Liver (tissue), 9 donors: ENCODE measurements around the gene AIP. TPM values are rescaled to one million over a fixed set of nuclear protein-coding genes. Genes with fewer than 3 reads are reported as not detected.

Experiments used
- DNase-seq: peaks from one replicate; pipeline ENCODE4 v3.0.0-alpha.2; 2017; ENCODE audit warnings: low spot score
- H3K27ac ChIP-seq, 2 donors: one replicate each; pipeline ENCODE4 v1.7.0; 2013; ENCODE audit warnings: inconsistent platforms in 2 of 2, low read length in 2 of 2, control low read depth in 1 of 2, low read depth in 1 of 2, mild to moderate bottlenecking in 1 of 2
- H3K27me3 ChIP-seq, 4 donors: one replicate each; pipeline versions ENCODE4 v1.6.1 to v1.7.0; 2013; ENCODE audit warnings: low read length in 3 of 4, inconsistent platforms in 1 of 4, mild to moderate bottlenecking in 1 of 4, moderate library complexity in 1 of 4; ENCODE audit not compliant: control insufficient read depth in 4 of 4, insufficient read depth in 4 of 4
- H3K36me3 ChIP-seq, 4 donors: one replicate each; pipeline versions ENCODE4 v1.6.1 to v1.7.0; 2013; ENCODE audit warnings: low read length in 3 of 4, mild to moderate bottlenecking in 3 of 4, low read depth in 1 of 4, moderate library complexity in 1 of 4; ENCODE audit not compliant: control insufficient read depth in 4 of 4, insufficient read depth in 3 of 4
- H3K4me1 ChIP-seq, 4 donors: one replicate each; pipeline versions ENCODE4 v1.6.1 to v1.7.0; 2013; ENCODE audit warnings: low read length in 3 of 4, mild to moderate bottlenecking in 3 of 4, moderate library complexity in 1 of 4; ENCODE audit not compliant: control insufficient read depth in 4 of 4, insufficient read depth in 4 of 4
- H3K4me3 ChIP-seq, 3 donors: one replicate each; pipeline versions ENCODE4 v1.6.1 to v1.7.0; 2013; ENCODE audit warnings: low read length in 3 of 3, control low read depth in 1 of 3, low read depth in 1 of 3, mild to moderate bottlenecking in 1 of 3
- H3K9ac ChIP-seq, 2 donors: one replicate each; pipeline ENCODE4 v1.7.0; 2013; ENCODE audit warnings: low read length in 2 of 2, mild to moderate bottlenecking in 2 of 2, moderate library complexity in 2 of 2, control low read depth in 1 of 2, low read depth in 1 of 2
- H3K9me3 ChIP-seq, 4 donors: one replicate each; pipeline versions ENCODE4 v1.6.1 to v1.7.0; 2013; ENCODE audit warnings: low read length in 3 of 4; ENCODE audit not compliant: control insufficient read depth in 4 of 4
- ATF3 ChIP-seq: IDR thresholded peaks from 2 replicates; pipeline ENCODE4 v1.6.1; 2016; ENCODE audit warnings: antibody characterized with exemption
- CTCF ChIP-seq: fragments of 150-350 bp; IDR thresholded peaks from 2 replicates; pipeline ENCODE4 v1.5.1; 2017; ENCODE audit warnings: improper control_type of control experiment, low read depth, low read length; ENCODE audit not compliant: missing input control
- EGR1 ChIP-seq, 2 donors: IDR thresholded peaks; 2 replicates each; pipeline ENCODE4 v1.6.1; 2016 to 2018; ENCODE audit warnings: antibody characterized with exemption in 2 of 2, low read depth in 2 of 2
- FOXA1 ChIP-seq: IDR thresholded peaks from 2 replicates; pipeline ENCODE4 v1.6.1; 2016; ENCODE audit warnings: antibody characterized with exemption
- FOXA2 ChIP-seq: IDR thresholded peaks from 2 replicates; pipeline ENCODE4 v1.6.1; 2016; ENCODE audit warnings: antibody characterized with exemption
- GABPA ChIP-seq, 2 donors: IDR thresholded peaks in 1 of 2; conservative IDR thresholded peaks in 1 of 2; 2 replicates each; pipeline ENCODE4 v1.6.1; 2016; ENCODE audit warnings: antibody characterized with exemption in 2 of 2, mild to moderate bottlenecking in 1 of 2, moderate library complexity in 1 of 2
- HNF4A ChIP-seq, 2 donors: conservative IDR thresholded peaks; 2 replicates each; pipeline ENCODE4 v1.6.1; 2016; ENCODE audit warnings: antibody characterized with exemption in 2 of 2, mild to moderate bottlenecking in 2 of 2
- HNF4G ChIP-seq: IDR thresholded peaks from 2 replicates; pipeline ENCODE4 v1.6.1; 2016; ENCODE audit warnings: antibody characterized with exemption
- MAX ChIP-seq: IDR thresholded peaks from 2 replicates; pipeline ENCODE4 v1.6.1; 2016; ENCODE audit warnings: antibody characterized with exemption
- NR2F2 ChIP-seq: IDR thresholded peaks from 2 replicates; pipeline ENCODE4 v1.6.1; 2016; ENCODE audit warnings: antibody characterized with exemption
- RAD21 ChIP-seq, 2 donors: IDR thresholded peaks; 2 replicates each; pipeline ENCODE4 v1.6.1; 2016; ENCODE audit warnings: antibody characterized with exemption in 2 of 2, mild to moderate bottlenecking in 2 of 2
- REST ChIP-seq: IDR thresholded peaks from 2 replicates; pipeline ENCODE4 v1.6.1; 2016; ENCODE audit warnings: antibody characterized with exemption, mild to moderate bottlenecking
- RXRA ChIP-seq, 2 donors: IDR thresholded peaks; 2 replicates each; pipeline ENCODE4 v1.6.1; 2017 to 2018; ENCODE audit warnings: antibody characterized with exemption in 2 of 2, mild to moderate bottlenecking in 1 of 2
- SP1 ChIP-seq: IDR thresholded peaks from 2 replicates; pipeline ENCODE4 v1.6.1; 2018; ENCODE audit warnings: antibody characterized with exemption, mild to moderate bottlenecking
- TAF1 ChIP-seq: conservative IDR thresholded peaks from 2 replicates; pipeline ENCODE4 v1.6.1; 2016; ENCODE audit warnings: antibody characterized with exemption, mild to moderate bottlenecking
- YY1 ChIP-seq: IDR thresholded peaks from 2 replicates; pipeline ENCODE4 v1.6.1; 2016; ENCODE audit warnings: antibody characterized with exemption, mild to moderate bottlenecking
- ZBTB33 ChIP-seq: IDR thresholded peaks from 2 replicates; pipeline ENCODE4 v1.6.1; 2016; ENCODE audit warnings: antibody characterized with exemption
- WGBS: extraction: QIAGEN DNeasy Blood & Tissue Kit; methylation state at CpG from one replicate; pipeline ENCODE4 v1.1.7; 2013; 5-methylcytosine and 5-hydroxymethylcytosine counted together
- polyA plus RNA-seq, 2 donors: library from polyadenylated mRNA; stranded (reverse) in 1 of 2; unstranded in 1 of 2; fragments of 200-250 nt in 1 of 2; fragments of >200 nt in 1 of 2; fragmentation: Nextera tagmentation in 1 of 2; extraction: Ambion mirVana in 1 of 2; gene quantifications; one replicate each; pipeline versions ENCODE4 v1.2.1 to v1.2.3, GENCODE V29; 2013 to 2015
- total RNA-seq, 2 donors: library from RNA; depleted of rRNA; stranded (reverse); fragments of >200 nt; gene quantifications; one replicate each; pipeline ENCODE4 v1.2.3, GENCODE V29; 2014
- donor health status: healthy.
- donor health status: healthy.
- donor health status: healthy.
- donor health status: healthy.
- donor health status: healthy.

The AIP gene
- total and polyA plus RNA-seq, 4 donors, result 17.6 to 28.2 (median 23.1) TPM

GRCh38 chr11:67450796-67451657 is 31.8 kb upstream of the AIP start:
- Histone ChIP-seq H3K27ac (no peak overlapping the region), H3K9ac (no peak overlapping the region), H3K27me3 (no peaks in the 10 kb centered on the region), H3K4me3 (no peak overlapping the region), H3K36me3 (no peaks in the 10 kb centered on the region), H3K4me1 (peaks cover 0 to 12% (median 6%) of the 10 kb centered on the region in 4 donors), H3K9me3 (no peaks in the 10 kb centered on the region)
- WGBS, result 93% methylated on average over 25 of the region's 25 CpGs
- no peak for DNase-seq
- no peak for TF ChIP-seq EGR1 (IDR thresholded peaks at IDR 0.05; ENCODE audit: low read depth in 2 of 2)
- no peak for TF ChIP-seq YY1
- no peak for TF ChIP-seq HNF4G
- TF ChIP-seq RXRA (IDR thresholded peaks at IDR 0.05), result no peak
- no peak for TF ChIP-seq ZBTB33

GRCh38 chr11:67451658-67451976 is 31.2 kb upstream of the AIP start:
- Histone ChIP-seq H3K9ac (no peak overlapping the region), H3K4me1 (peaks cover 0 to 12% (median 6%) of the 10 kb centered on the region in 4 donors), H3K36me3 (no peaks in the 10 kb centered on the region), H3K4me3 (no peak overlapping the region), H3K27me3 (no peaks in the 10 kb centered on the region), H3K27ac (no peak overlapping the region), H3K9me3 (no peaks in the 10 kb centered on the region)
- 96% methylated on average over 14 of the region's 14 CpGs for WGBS
- TF ChIP-seq CTCF, result no peak
- no peak for TF ChIP-seq HNF4G
- TF ChIP-seq HNF4A (conservative IDR thresholded peaks at IDR 0.05), result no peak
- TF ChIP-seq SP1, result no peak
- TF ChIP-seq FOXA1, result no peak
- TF ChIP-seq MAX, result no peak
- no peak for TF ChIP-seq ZBTB33
- no peak for TF ChIP-seq EGR1 (IDR thresholded peaks at IDR 0.05; ENCODE audit: low read depth in 2 of 2)
- no peak for TF ChIP-seq FOXA2
- TF ChIP-seq REST, result no peak
- TF ChIP-seq ATF3, result no peak
- TF ChIP-seq YY1, result no peak
- TF ChIP-seq TAF1, result no peak
- TF ChIP-seq GABPA (IDR thresholded peaks at IDR 0.05 in 1 of 2, conservative IDR thresholded peaks at IDR 0.05 in 1 of 2), result no peak
- no peak for TF ChIP-seq RXRA (IDR thresholded peaks at IDR 0.05)
- TF ChIP-seq NR2F2, result no peak
- no peak for TF ChIP-seq RAD21 (IDR thresholded peaks at IDR 0.05)
- no peak for DNase-seq
